Measurements from ENCODE around the gene LRRC61.
A peak's percentile ranks its signal among the peaks of the same experiment; 100 is the strongest.

The LRRC61 gene

DNA sequence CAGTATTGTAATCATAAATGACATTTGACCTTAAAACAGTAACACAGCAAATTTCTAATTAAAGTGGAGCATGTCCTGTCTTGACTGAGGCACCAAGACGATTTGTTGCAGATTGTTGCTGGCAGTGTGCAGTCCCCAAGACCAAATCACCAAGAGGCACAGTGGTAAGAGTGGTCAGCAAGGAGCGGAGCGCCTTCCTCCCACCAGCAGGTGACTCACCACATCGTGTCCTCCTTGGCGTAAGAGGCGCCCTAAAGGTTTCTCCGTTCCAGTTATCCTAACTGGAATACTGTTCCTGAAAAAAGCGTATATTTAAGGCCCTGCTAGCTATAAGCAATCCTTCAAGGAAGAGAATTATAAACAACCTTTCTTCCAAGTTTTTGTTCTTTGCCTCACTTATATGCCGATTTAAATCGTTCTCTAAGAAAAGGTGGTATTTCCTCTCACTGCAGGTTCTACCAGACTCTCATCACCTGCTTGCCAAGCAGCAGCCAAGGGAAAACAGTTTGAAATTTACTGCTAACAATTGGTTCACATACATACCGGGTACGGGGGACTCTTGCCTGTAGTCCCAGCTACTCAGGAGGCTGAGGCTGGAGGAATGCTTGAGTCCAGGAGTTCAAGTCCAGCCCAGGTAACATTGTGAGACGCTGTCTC lies 34.7 kb downstream of the LRRC61 start:
- DNase-seq = no peak

- no peak for DNase-seq
These were observed 35.3 kb downstream of the LRRC61 start for GRCh38 chr7:150358433-150358832.

- no peak for DNase-seq
These were observed 36.0 kb downstream of the LRRC61 start for GRCh38 chr7:150358988-150359621.

GRCh38 chr7:150359622-150360362 lies 36.6 kb downstream of the LRRC61 start:
- no peak for DNase-seq

- no peak for DNase-seq
These were observed 37.4 kb downstream of the LRRC61 start for GRCh38 chr7:150360363-150361058.

GRCh38 chr7:150361402-150361801 lies 38.2 kb downstream of the LRRC61 start:
- DNase-seq = no peak

- no peak for DNase-seq
These were observed 38.9 kb downstream of the LRRC61 start for GRCh38 chr7:150361807-150362621.

DNA sequence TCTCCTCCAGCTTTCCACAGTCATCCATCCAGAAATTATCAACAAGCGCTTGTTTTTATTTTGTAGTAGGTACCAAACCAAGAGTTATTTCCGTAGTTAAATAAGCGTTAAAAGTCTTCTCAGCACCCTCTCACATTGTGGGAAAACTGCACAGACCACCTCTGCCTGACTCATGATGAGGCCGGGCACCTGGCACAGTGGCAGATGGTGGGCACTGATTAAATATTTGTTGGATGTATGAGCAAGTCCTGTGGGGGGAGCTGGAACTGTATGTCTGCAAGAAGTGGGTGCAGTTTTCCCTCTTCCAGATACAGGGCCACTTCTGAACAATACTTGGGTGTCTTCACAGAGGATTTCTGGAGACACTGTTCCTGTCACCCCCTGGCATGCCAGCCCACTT lies 40.2 kb downstream of the LRRC61 start:
- DNase-seq = no peak

DNA sequence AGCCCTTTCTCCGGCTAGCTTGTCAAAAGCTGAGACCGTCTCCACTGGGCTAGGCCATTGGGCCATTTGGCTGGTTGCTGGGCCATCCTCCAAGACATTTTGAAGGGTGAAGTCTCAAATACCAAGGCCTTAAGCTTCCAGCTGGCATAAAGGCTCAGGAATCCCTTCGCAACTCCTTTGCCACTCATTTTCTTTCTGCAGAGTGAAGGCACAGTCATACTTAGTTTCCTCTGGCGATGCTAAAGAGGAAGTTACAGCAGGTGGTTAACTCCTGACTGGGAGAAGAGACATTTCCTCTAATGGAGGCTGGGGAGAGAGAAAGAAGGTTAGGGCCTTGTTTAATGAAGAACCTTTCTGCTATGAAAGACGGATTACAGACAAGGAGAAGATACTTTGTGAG lies 40.7 kb downstream of the LRRC61 start:
- DNase-seq = peak; percentile 81

DNA sequence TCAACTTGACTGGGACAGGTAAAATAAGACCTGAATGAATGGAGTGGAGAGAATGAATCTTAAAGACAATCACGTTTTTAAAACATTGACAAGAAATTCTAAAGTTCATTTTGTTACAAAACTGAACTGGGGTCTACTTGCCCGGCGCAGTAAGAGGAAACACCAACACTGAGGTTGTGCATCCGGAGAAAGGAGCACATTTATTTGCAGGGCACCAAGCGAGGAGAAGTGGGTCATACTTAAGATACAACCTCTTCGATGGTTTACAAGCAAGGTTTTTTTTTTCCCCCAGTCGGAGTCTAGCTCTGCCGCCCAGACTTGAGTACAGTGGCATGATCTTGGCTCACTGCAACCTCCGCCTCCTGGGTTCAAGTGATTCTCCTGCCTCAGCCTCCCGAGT lies 42.0 kb downstream of the LRRC61 start:
- no peak for DNase-seq

GRCh38 chr7:150365673-150366398 lies 42.7 kb downstream of the LRRC61 start:
- peak; percentile 84 for DNase-seq

- DNase-seq = no peak
These were observed 44.5 kb downstream of the LRRC61 start for GRCh38 chr7:150367677-150368095.

DNA sequence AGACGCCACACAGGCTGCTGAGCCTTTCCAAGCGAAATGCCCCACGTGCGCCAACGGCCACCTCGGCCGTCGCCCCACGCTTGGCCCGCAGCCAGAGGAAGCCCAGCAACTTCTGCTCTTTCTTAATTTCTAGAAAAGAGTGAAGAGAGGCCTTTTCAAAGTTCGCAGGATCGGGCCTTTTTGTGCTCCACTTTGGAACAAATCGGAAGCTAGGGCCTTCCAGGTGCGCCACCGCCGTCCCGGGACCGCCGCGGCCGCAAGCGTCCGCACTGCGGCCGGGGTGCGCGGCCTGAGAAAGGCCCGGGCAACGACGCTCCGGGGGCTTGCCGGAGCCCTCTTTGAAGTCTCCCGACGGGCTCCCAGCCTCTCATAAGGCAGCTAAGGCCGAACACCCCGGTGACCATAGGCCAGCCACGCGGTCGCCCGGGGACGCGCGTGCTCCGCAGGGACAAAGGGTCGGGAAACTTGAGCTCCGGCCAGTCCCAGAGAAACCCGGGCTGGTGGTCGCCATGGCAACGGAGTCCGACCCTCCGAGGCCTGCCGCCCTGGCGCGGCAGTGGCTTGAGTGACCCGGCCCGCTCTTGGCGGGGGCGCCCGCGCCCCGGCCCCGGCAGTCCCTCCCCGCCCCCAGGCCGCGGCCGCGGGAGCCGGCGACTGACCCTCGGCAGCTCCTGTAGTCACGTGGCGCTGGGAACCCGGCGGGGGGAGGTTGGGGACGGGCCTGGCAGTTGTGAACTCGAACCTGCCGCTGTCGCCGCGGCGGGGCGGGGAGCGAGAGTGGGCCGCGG lies 45.1 kb downstream of the LRRC61 start, which contains the start of gene REPIN1:
Gene REPIN1 (plus strand): TSS at position 727 of the 788 bp plus-strand sequence. CDS start 890 bp downstream, outside the sequence.
- no peak for DNase-seq

GRCh38 chr7:150368884-150369747 lies 46.0 kb downstream of the LRRC61 start:
- no peak for DNase-seq

DNA sequence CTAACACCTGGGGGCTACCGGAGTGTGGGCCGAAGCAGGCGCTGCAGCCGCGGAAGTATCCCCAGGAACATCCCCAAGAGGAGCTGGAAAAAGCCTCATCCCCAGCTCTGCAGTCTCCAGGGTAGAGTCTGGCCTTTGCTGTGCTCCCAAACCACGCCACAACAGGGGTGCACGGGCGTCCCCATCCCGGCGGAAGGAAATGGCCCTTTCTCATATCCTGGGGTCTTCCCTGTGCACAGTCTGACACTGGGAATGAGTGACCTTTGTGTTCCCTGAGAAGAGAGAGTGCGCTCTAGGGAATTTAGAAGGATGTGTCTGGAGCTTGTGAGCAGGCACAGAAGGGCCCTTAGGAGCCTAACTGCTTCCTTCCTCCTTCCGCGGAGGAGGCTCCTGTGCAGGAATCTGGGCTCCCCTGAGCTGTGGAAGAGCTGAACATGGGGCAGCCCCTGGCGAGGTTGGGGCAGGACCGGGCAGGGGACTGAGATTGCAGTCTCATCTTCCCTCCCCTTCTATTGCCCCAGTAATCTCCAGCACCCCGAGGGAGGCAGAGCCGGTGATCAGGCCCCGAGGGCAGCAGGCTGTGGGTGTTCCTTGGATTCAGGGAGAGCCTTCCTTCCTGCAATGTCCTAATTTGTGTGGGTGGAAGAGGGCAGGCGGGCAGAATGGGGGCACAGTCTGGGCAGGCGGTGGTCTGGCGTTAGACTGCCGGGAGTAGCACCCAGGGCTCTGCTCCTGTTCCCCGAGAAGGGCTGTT lies 46.8 kb downstream of the LRRC61 start:
- DNase-seq = no peak

DNA sequence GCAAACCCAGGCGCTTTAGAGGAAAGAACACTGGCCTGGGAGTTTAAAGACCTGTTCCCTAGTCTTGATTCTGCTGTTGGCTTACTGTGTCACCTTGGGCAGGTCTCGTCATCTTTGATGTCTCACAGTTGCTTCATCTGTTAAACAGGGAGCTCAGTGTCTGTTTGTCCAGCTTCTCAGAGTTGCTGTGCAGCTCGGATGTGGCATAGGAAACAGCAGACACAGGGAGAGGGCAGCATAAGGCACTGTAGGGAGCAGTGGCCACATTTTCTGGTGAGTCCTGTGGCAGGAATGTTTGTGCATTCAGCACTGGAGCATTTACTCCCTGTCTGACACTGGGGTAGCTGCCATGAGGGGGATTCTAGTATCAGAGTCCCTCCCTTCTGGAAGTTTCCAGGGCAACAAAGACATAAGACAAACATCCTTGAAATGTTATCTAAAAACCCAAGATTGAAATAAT lies 47.5 kb downstream of the LRRC61 start:
- DNase-seq = no peak

DNA sequence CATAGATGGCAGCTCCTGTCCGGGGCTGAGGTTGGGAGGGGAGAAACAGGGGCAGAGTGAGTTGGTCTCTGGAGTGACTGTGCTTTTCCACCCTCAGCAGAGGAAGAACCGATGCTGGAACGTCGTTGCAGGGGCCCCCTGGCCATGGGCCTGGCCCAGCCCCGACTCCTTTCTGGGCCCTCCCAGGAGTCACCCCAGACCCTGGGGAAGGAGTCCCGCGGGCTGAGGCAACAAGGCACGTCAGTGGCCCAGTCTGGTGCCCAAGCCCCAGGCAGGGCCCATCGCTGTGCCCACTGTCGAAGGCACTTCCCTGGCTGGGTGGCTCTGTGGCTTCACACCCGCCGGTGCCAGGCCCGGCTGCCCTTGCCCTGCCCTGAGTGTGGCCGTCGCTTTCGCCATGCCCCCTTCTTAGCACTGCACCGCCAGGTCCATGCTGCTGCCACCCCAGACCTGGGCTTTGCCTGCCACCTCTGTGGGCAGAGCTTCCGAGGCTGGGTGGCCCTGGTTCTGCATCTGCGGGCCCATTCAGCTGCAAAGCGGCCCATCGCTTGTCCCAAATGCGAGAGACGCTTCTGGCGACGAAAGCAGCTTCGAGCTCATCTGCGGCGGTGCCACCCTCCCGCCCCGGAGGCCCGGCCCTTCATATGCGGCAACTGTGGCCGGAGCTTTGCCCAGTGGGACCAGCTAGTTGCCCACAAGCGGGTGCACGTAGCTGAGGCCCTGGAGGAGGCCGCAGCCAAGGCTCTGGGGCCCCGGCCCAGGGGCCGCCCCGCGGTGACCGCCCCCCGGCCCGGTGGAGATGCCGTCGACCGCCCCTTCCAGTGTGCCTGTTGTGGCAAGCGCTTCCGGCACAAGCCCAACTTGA lies 48.2 kb downstream of the LRRC61 start:
- DNase-seq = no peak

GRCh38 chr7:150371996-150372270 lies 48.8 kb downstream of the LRRC61 start:
- DNase-seq = no peak

Data from SIG-M5 (cell line).